SU-DHL-6 (cell line): ENCODE results near the gene ANKRD66.

Experiments
- CTCF ChIP-seq: fragments of 200-600 bp; sonication (generic); IDR thresholded peaks from one replicate; pipeline ENCODE4 v1.5.1; 2017; ENCODE audit warnings: antibody characterized with exemption, mild to moderate bottlenecking, low read length, moderate library complexity; ENCODE audit not compliant: insufficient read depth, poor library complexity, severe bottlenecking
- EZH2phosphoT487 ChIP-seq: fragments of 200-600 bp; sonication (generic), shearing (Covaris generic); conservative IDR thresholded peaks from 2 replicates; pipeline ENCODE4 v1.6.1; 2018; ENCODE audit warnings: mild to moderate bottlenecking, antibody characterized with exemption, low read length, moderate library complexity, mixed read lengths

GRCh38 chr6:46735720-46736031 is 11.1 kb upstream of the ANKRD66 start:
- TF ChIP-seq CTCF (no peak), EZH2phosphoT487 (no peak)
